ENCODE results near the gene CLCA1.

CLCA1 gene

GRCh38 chr1:86530211-86530845, 61.6 kb downstream of the CLCA1 start:
- TF ChIP-seq GATA3 (IDR thresholded peaks at IDR 0.05; ENCODE audit: low read depth, low read length): no peak
- no peak for TF ChIP-seq GATA2 (IDR thresholded peaks at IDR 0.05; ENCODE audit: low read depth, low read length)

DNA sequence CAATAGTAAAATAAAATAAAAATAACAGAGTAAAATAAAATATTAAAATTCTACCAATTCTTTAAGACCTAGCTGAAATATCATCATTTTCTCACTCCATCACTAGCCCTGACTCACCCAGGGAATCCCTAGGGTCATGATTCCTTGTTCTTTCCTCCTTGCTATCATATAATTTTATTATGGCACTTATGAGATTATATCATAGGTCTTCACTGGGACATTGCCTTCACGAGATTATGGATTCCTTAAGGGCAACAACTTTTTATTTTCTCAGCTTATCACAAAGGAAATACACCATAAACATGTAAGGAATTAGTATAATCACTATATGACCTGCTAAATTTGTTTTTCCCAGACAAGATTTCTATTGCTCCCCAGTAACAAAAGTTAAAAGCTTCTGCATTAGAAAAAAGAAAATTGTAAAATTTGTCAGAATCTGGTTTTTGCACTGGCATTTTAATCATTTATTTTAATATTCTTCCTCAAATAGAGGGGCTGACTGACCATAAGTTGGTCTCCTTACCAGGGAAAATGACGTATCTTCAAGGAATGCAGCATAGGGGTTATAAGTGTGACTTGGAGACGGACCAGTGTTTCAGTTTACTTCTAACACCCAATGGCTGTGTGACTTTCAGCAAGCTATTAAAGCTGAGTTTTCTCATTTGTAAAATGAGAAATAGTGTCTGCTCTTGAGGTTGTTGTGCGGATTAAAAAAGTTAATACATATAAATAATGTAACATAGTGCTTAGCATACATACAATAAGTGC, 69.4 kb downstream of the CLCA1 start:
- TF ChIP-seq GATA3 (IDR thresholded peaks at IDR 0.05; ENCODE audit: low read depth, low read length) (no peak), GATA2 (IDR thresholded peaks at IDR 0.05; ENCODE audit: low read depth, low read length) (no peak)

GRCh38 chr1:86538775-86539174, 70.0 kb downstream of the CLCA1 start:
- TF ChIP-seq GATA3 (IDR thresholded peaks at IDR 0.05; ENCODE audit: low read depth, low read length) (no peak), GATA2 (IDR thresholded peaks at IDR 0.05; ENCODE audit: low read depth, low read length) (no peak)

DNA sequence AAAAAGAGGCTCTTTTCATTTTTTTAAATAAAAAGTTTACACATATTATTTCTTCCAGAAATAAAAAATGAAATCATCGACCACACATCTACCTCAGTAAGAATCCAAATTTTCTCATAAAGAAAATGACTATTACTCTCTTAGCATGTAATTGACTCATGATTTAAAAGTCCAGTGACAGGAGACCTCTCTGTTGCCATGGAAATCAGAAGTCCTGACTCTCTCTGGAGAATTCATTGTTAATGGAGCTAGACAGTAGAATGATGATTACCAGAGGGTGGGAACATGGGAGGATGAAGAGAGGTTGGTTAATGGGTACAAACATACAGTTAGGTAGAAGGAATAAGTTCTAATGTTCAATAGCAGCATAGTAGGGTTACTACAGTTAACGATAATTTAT, 73.1 kb downstream of the CLCA1 start:
- TF ChIP-seq GATA2 (IDR thresholded peaks at IDR 0.05; ENCODE audit: low read depth, low read length) (no peak), GATA3 (IDR thresholded peaks at IDR 0.05; ENCODE audit: low read depth, low read length) (no peak)

DNA sequence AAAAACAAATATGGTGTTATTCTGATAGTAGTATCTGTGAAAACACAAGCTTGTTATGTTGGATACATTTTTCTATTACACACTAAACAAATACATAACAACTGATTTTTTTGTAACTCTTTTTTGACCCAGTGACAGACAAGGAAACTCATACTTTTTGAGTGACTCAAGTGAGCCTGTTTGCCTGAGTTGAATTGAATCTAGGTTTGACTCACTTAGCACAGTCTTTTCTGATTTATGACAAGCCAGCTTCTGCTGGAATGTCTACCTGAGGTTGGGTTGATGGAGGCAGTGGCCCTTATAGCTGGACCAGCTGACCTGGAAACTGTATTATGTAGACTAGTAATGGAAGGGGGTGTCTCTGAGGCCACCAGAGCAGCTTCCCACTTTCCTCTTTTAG, 73.9 kb downstream of the CLCA1 start:
- no peak for TF ChIP-seq GATA2 (IDR thresholded peaks at IDR 0.05; ENCODE audit: low read depth, low read length)
- TF ChIP-seq GATA3 (IDR thresholded peaks at IDR 0.05; ENCODE audit: low read depth, low read length): no peak

DNA sequence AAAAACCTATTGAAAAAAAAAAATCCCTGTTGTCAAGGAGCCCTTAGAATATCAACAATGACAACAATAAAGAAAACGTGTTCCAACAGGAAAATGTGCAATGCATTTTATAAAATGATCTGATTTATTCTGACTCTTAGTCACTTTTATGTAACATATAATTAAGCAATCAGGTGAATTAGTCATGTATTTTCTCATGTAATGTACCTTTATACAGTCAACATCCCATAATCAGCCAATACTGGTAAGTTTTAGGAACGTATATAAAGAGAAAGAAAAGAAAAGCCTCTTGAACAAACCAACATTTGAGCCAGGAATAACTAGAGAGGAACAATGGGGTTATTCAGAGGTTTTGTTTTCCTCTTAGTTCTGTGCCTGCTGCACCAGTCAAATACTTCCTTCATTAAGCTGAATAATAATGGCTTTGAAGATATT, 78.1 kb downstream of the CLCA1 start, which contains the start of gene CLCA4:
Gene CLCA4 (plus strand): TSS at position 292 of the 435 bp plus-strand sequence. CDS start 42 bp downstream, at position 334.
- TF ChIP-seq GATA2 (IDR thresholded peaks at IDR 0.05; ENCODE audit: low read depth, low read length): no peak
- TF ChIP-seq GATA3 (IDR thresholded peaks at IDR 0.05; ENCODE audit: low read depth, low read length): no peak

DNA sequence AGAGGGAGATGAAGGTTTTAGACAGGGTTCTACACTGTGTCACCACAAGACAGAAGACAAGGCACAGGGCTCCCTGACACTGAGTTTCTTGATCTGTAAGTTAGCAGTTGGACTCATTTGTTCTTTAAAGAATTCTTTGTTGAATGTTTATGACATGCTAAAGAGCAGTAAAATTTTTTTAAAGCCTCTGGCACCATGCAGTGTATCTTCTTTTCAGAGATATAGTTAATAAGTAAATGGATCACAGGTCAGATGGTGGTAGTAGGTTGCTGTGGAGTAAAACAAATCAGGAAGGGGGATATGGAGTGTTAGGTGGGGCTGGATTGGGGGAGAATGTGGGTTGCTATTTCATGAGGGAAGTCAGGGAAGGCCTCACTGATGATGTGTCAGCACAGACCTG, 80.1 kb downstream of the CLCA1 start:
- TF ChIP-seq GATA2 (IDR thresholded peaks at IDR 0.05; ENCODE audit: low read depth, low read length): no peak
- TF ChIP-seq GATA3 (IDR thresholded peaks at IDR 0.05; ENCODE audit: low read depth, low read length): no peak

Data from SH-SY5Y (cell line).